Activated effector memory CD4-positive, alpha-beta T cell treated with Interleukin-2 at 50 U/mL for 16 hours (primary cell): ENCODE data around the gene BCAS4.
"Not testable (repeated sequence)": the region's sequence is repeated elsewhere in the genome, so short reads cannot be mapped to it uniquely, and the experiment has no call there.

Source experiments
- DNase-seq: peaks from one replicate; pipeline ENCODE4 v3.0.0-alpha.2; 2020

The BCAS4 gene

GRCh38 chr20:50881759-50882424 lies 87.0 kb downstream of the BCAS4 start:
- DNase-seq = not testable (repeated sequence)

- DNase-seq = no peak
Measured at GRCh38 chr20:50883856-50884255, 89.0 kb downstream of the BCAS4 start.

- no peak for DNase-seq
Measured at GRCh38 chr20:50885068-50885467, 90.2 kb downstream of the BCAS4 start.

- no peak for DNase-seq
Measured at GRCh38 chr20:50885781-50886180, 90.9 kb downstream of the BCAS4 start.

GRCh38 chr20:50886184-50886790 lies 91.4 kb downstream of the BCAS4 start:
- DNase-seq = no peak

GRCh38 chr20:50887576-50887975 lies 92.7 kb downstream of the BCAS4 start:
- DNase-seq = no peak

- DNase-seq = no peak
Measured at GRCh38 chr20:50891138-50891537, 96.3 kb downstream of the BCAS4 start.

- DNase-seq = no peak
Measured at GRCh38 chr20:50892394-50892793, 97.5 kb downstream of the BCAS4 start.

- no peak for DNase-seq
Measured at GRCh38 chr20:50893620-50894019, 98.8 kb downstream of the BCAS4 start.

GRCh38 chr20:50895111-50895830 lies 100.4 kb downstream of the BCAS4 start:
- DNase-seq = no peak

GRCh38 chr20:50898475-50898874 lies 103.6 kb downstream of the BCAS4 start:
- no peak for DNase-seq

GRCh38 chr20:50900261-50900660 lies 105.4 kb downstream of the BCAS4 start:
- no peak for DNase-seq

GRCh38 chr20:50901301-50901700 lies 106.4 kb downstream of the BCAS4 start:
- DNase-seq = no peak

GRCh38 chr20:50903353-50904051 lies 108.6 kb downstream of the BCAS4 start:
- no peak for DNase-seq

GRCh38 chr20:50904067-50904570 lies 109.3 kb downstream of the BCAS4 start:
- no peak for DNase-seq

- DNase-seq = no peak
Measured at GRCh38 chr20:50909413-50909812, 114.6 kb downstream of the BCAS4 start.

- DNase-seq = no peak
Measured at GRCh38 chr20:50911030-50911429, 116.2 kb downstream of the BCAS4 start.

- DNase-seq = no peak
Measured at GRCh38 chr20:50911716-50912115, 116.9 kb downstream of the BCAS4 start.

GRCh38 chr20:50913690-50914375 lies 119.0 kb downstream of the BCAS4 start:
- DNase-seq = no peak

GRCh38 chr20:50915424-50915823 lies 120.6 kb downstream of the BCAS4 start:
- no peak for DNase-seq

GRCh38 chr20:50916257-50916656 lies 121.4 kb downstream of the BCAS4 start:
- no peak for DNase-seq

- no peak for DNase-seq
Measured at GRCh38 chr20:50916934-50917333, 122.1 kb downstream of the BCAS4 start.

GRCh38 chr20:50918403-50918802 lies 123.5 kb downstream of the BCAS4 start:
- DNase-seq = no peak
